Esophagus muscularis mucosa (tissue), 4 donors: ENCODE data around the gene KRT16.

Experiments
- CTCF ChIP-seq, 3 experiments: fragments of 200-600 bp in 2 of 3; fragments of 450-650 bp in 1 of 3; sonication (generic) in 2 of 3; IDR thresholded peaks; one replicate each; pipeline ENCODE4 v1.5.1; 2017 to 2019; ENCODE audit warnings: antibody characterized with exemption in 3 of 3, mild to moderate bottlenecking in 2 of 3, moderate library complexity in 1 of 3
- EP300 ChIP-seq: sonication (generic); formaldehyde crosslinking; IDR thresholded peaks from one replicate; pipeline ENCODE4 v1.6.1; 2017; ENCODE audit warnings: antibody characterized with exemption
- POLR2A ChIP-seq: fragments of 450-650 bp; IDR thresholded peaks from one replicate; pipeline ENCODE4 v1.6.1; 2017; ENCODE audit warnings: antibody characterized with exemption, moderate library complexity, mild to moderate bottlenecking, low read depth
- POLR2AphosphoS5 ChIP-seq, 2 donors: sonication (generic); formaldehyde crosslinking; IDR thresholded peaks; one replicate each; pipeline ENCODE4 v1.6.1; 2017; ENCODE audit warnings: antibody characterized with exemption in 2 of 2

GRCh38 chr17:41578971-41579370, 33.6 kb downstream of the KRT16 start:
- TF ChIP-seq CTCF (IDR thresholded peaks at IDR 0.05): no peak
- TF ChIP-seq POLR2AphosphoS5 (IDR thresholded peaks at IDR 0.05): no peak
- no peak for TF ChIP-seq EP300
- TF ChIP-seq POLR2A: no peak
